Stimulated activated CD4-positive, alpha-beta T cell treated with anti-CD3 and anti-CD28 coated beads, Interleukin-4, amount 100 ng/mL, for 1 hour (primary cell): ENCODE results near the gene PLCB1.
"Not testable (repeated sequence)": the region's sequence is repeated elsewhere in the genome, so short reads cannot be mapped to it uniquely, and the experiment has no call there.

ENCODE experiments used
- DNase-seq: peaks from one replicate; pipeline ENCODE4 v3.0.0-alpha.2; 2020

The PLCB1 gene

GRCh38 chr20:8346700-8347270 lies 214.7 kb downstream of the PLCB1 start:
- DNase-seq, result no peak

- not testable (repeated sequence) for DNase-seq
These were observed 218.2 kb downstream of the PLCB1 start for GRCh38 chr20:8350225-8350624.

- DNase-seq, result no peak
These were observed 220.4 kb downstream of the PLCB1 start for GRCh38 chr20:8352486-8352885.

- DNase-seq, result no peak
These were observed 221.4 kb downstream of the PLCB1 start for GRCh38 chr20:8353512-8353911.

GRCh38 chr20:8355453-8355852 lies 223.4 kb downstream of the PLCB1 start:
- no peak for DNase-seq

- no peak for DNase-seq
These were observed 224.7 kb downstream of the PLCB1 start for GRCh38 chr20:8356806-8357205.

DNA sequence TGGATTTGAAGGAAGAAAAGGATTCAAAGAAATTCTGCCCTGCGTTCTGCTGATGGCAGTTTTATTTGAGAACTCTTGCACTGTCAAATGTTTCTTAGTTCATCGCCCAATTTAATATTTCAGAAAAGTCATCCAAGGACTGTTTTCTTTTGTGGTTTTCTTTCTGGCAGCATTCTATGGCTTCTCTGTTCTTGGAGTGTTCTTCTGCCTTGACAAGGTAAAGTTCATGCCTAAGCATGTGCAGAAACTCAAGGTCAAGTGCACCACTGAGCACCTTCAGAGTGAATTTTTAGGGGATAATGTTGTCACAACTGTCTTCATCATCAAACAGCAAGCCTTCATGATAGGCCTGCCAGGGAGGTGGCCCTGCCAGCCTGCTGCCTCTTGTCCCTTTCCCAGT lies 225.6 kb downstream of the PLCB1 start:
- no peak for DNase-seq

GRCh38 chr20:8360035-8360434 lies 228.0 kb downstream of the PLCB1 start:
- no peak for DNase-seq

- DNase-seq, result no peak
These were observed 229.1 kb downstream of the PLCB1 start for GRCh38 chr20:8361006-8361652.

DNA sequence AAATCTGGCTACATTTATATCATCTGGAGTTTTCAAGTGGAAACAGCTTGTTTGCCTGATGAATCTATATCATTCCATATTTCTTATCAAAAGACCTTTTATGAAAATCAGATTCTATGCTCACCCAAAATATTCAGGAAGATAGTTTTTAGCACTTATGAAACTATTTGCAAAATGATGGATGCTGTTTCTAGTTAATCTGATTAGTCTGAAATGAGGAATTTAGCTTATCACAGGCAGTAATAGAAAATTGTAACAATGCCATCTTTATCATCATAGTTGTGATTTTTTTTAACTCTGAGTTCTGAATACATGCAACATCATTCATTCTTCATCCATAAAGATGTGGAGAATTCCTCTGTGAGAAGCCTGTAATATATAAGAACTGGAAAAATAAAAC lies 229.7 kb downstream of the PLCB1 start:
- DNase-seq, result no peak

DNA sequence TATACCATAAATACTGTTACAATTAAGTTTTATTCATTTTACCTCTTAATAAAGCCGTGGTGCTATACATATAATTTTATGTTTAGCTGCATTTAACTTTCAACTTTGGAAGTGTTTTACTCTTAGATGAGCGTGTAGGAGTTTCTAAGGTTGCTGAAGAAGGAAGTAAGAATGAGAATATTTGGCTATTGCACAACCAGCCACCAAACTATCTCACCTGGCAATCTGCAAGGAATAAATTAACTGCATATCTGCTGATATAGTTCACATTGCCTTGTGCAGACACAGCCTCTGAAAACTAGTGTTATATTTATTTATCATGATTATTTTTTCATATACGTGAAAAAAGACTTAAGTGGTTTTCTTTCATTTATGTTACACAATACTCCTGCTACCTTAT lies 230.4 kb downstream of the PLCB1 start:
- no peak for DNase-seq

GRCh38 chr20:8363970-8364733 lies 232.1 kb downstream of the PLCB1 start:
- no peak for DNase-seq

DNA sequence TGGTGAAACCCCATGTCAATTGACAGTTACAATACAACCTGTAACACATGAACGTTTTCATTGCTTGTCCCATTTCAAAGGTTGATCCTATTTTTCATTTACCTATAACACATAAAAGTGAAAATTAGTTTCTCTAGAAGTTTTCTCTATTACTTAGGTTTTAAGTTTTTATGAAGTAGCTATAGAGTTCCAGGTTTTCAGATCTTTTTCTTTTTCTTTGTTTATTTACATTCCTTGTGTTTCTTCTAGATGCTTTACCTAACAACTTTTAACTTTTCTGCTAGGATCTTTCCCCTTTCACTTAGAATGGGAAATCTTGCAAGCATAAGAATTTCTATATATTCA lies 232.6 kb downstream of the PLCB1 start:
- no peak for DNase-seq

DNA sequence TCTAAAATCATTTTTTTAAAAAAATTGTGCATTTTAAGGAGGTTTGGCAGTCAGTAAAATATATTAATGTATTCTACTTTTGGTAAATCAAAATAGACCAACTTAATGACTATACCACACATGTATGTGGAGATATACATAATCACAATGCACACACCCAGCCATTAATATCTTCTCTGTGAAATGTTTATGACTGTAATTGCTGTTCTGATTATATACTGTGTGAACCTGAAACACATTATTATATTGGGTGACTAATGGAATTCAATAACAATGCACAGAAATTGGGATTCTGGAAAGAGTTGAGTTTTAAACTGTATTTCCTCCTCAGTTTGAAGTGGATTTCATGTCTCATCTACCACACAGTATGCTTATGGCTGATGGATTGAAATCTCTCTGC lies 233.6 kb downstream of the PLCB1 start:
- DNase-seq, result no peak

- DNase-seq, result no peak
These were observed 234.3 kb downstream of the PLCB1 start for GRCh38 chr20:8366303-8366923.

GRCh38 chr20:8367689-8368088 lies 235.6 kb downstream of the PLCB1 start:
- DNase-seq, result no peak

- DNase-seq, result no peak
These were observed 236.6 kb downstream of the PLCB1 start for GRCh38 chr20:8368670-8369069.

- no peak for DNase-seq
These were observed 237.2 kb downstream of the PLCB1 start for GRCh38 chr20:8369311-8369710.

- DNase-seq, result no peak
These were observed 238.7 kb downstream of the PLCB1 start for GRCh38 chr20:8370774-8371173.

- no peak for DNase-seq
These were observed 240.8 kb downstream of the PLCB1 start for GRCh38 chr20:8372824-8373380.

GRCh38 chr20:8373579-8373978 lies 241.5 kb downstream of the PLCB1 start:
- DNase-seq, result no peak

- DNase-seq, result no peak
These were observed 243.8 kb downstream of the PLCB1 start for GRCh38 chr20:8375898-8376297.

- no peak for DNase-seq
These were observed 244.9 kb downstream of the PLCB1 start for GRCh38 chr20:8376940-8377339.

DNA sequence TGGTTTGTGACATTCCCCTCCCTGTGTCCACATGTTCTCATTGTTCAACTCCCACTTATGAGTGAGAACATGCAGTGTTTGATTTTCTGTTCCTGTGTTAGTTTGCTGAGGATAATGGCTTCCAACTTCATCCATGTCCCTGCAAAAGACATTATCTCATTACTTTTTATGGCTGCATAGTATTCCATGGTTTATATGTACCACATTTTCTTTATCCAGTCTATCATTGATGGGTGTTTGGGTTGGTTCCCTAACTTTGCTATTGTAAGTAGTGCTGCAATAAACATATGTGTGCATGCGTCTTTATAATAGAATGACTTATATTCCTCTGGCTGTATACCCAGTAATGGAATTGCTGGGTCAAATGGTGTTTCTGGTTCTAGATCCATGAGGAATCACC lies 247.1 kb downstream of the PLCB1 start:
- not testable (repeated sequence) for DNase-seq
